PC-9 (cell line): Measurements from ENCODE around the gene VAMP3. TPM values are rescaled to one million over a fixed set of nuclear protein-coding genes. Genes with fewer than 3 reads are reported as not detected.

Experiments
- BruUV-seq: library from RNA; stranded (reverse); fragments of 400-500 nt; replicated peaks from 2 replicates; lab custom pipeline; 2021; lab: Mats Ljungman, UMichigan
- CTCF ChIA-PET: fragments of 300-600 bp; sonication (Branson Sonifier 250); formaldehyde crosslinking; loops from one replicate; lab custom pipeline; 2022; ENCODE audit warnings: antibody characterized with exemption; lab: Charles Lee
- POLR2A ChIA-PET: fragments of 300-600 bp; sonication (Branson Sonifier 250); formaldehyde crosslinking; loops from one replicate; lab custom pipeline; 2022; ENCODE audit warnings: antibody characterized with exemption; ENCODE audit not compliant: unreplicated experiment; lab: Charles Lee
- DNase-seq, 2 experiments: peaks; one replicate each; pipeline versions ENCODE4 v3.0.0 to v3.0.0-alpha.2; 2015 to 2022; ENCODE audit warnings: mixed read lengths in 1 of 2
- H2AFZ ChIP-seq: fragments of 200-600 bp; sonication (generic); 2 replicates; pipeline ENCODE4 v1.8.1; 2017; ENCODE audit warnings: antibody characterized with exemption
- H3F3A ChIP-seq: fragments of 200-600 bp; sonication (generic); 2 replicates; pipeline ENCODE4 v1.8.1; 2017; ENCODE audit warnings: antibody characterized with exemption, mild to moderate bottlenecking, low read depth; ENCODE audit not compliant: insufficient read depth
- H3K27ac ChIP-seq: fragments of 200-600 bp; sonication (generic); 2 replicates; pipeline ENCODE4 v1.6.1; 2016; ENCODE audit warnings: mixed run types
- H3K27me3 ChIP-seq: fragments of 200-600 bp; sonication (generic); 2 replicates; pipeline ENCODE4 v1.6.1; 2016; ENCODE audit warnings: low read depth, mixed run types; ENCODE audit not compliant: insufficient read depth
- H3K36me3 ChIP-seq: fragments of 200-600 bp; sonication (generic); 2 replicates; pipeline ENCODE4 v1.6.1; 2016; ENCODE audit warnings: low read depth, mixed run types
- H3K4me1 ChIP-seq: fragments of 200-600 bp; sonication (generic); replicated peaks from 2 replicates; pipeline ENCODE4 v1.6.1; 2016; ENCODE audit warnings: mixed run types; ENCODE audit not compliant: insufficient read depth
- H3K4me2 ChIP-seq: fragments of 200-600 bp; sonication (generic); 2 replicates; pipeline ENCODE4 v1.6.1; 2017; ENCODE audit warnings: mixed run types
- H3K4me3 ChIP-seq: fragments of 200-600 bp; sonication (generic); 2 replicates; pipeline ENCODE4 v1.6.1; 2016; ENCODE audit warnings: mixed run types
- H3K79me2 ChIP-seq: fragments of 200-600 bp; sonication (generic); 2 replicates; pipeline ENCODE4 v1.6.1; 2017; ENCODE audit warnings: low read depth, mixed run types
- H3K9me2 ChIP-seq: fragments of 200-600 bp; sonication (generic); 2 replicates; pipeline ENCODE4 v1.8.1; 2017; ENCODE audit warnings: mild to moderate bottlenecking; ENCODE audit not compliant: insufficient read depth
- H3K9me3 ChIP-seq: fragments of 200-600 bp; sonication (generic); 2 replicates; pipeline ENCODE4 v1.8.1; 2016; ENCODE audit warnings: low read depth; ENCODE audit not compliant: insufficient read depth
- H4K20me1 ChIP-seq: fragments of 200-600 bp; sonication (generic); 2 replicates; pipeline ENCODE4 v1.8.1; 2017; ENCODE audit not compliant: insufficient read depth
- CTCF ChIP-seq: fragments of 200-600 bp; sonication (generic); conservative IDR thresholded peaks from 2 replicates; pipeline ENCODE4 v1.6.1; 2017; ENCODE audit warnings: mixed run types, antibody characterized with exemption, mild to moderate bottlenecking, moderate library complexity
- EZH2 ChIP-seq: fragments of 200-600 bp; sonication (generic); IDR thresholded peaks from 2 replicates; pipeline ENCODE4 v1.8.0; 2017; ENCODE audit warnings: antibody characterized with exemption, low read depth
- intact Hi-C: fragments of 100-400 bp; cut with micrococcal nuclease; formaldehyde crosslinking; loops from one replicate; pipeline ENCODE4 v1.10.0; 2022; ENCODE audit not compliant: unreplicated experiment
- total RNA-seq: library from RNA; stranded (reverse); gene quantifications from 2 replicates; pipeline ENCODE4 v1.2.3, GENCODE V29; 2021

The VAMP3 gene
- total RNA-seq, 1 experiment from 2014 or later, result 78.6 TPM

GRCh38 chr1:7781923-7782495 is 10.9 kb downstream of the VAMP3 start:
- Histone ChIP-seq H2AFZ (no peak overlapping the region), H3K4me1 (no peaks in the 10 kb centered on the region), H3F3A (peaks cover 10% of the 10 kb centered on the region; the same call in 1 of the 2 replicates), H3K9me3 (no peaks in the 10 kb centered on the region), H3K27me3 (no peaks in the 10 kb centered on the region), H3K27ac (no peak overlapping the region), H3K79me2 (no peaks in the 10 kb centered on the region), H3K4me3 (no peak overlapping the region), H4K20me1 (no peaks in the 10 kb centered on the region), H3K4me2 (no peak overlapping the region), H3K9me2 (no peaks in the 10 kb centered on the region), H3K36me3 (no peaks in the 10 kb centered on the region)
- intact Hi-C loops, result no loop called here
- POLR2A ChIA-PET, result no interaction called here
- no TSS peak for BruUV-seq
- TF ChIP-seq EZH2 (no peak), CTCF (no peak)
- DNase-seq, result peak in 1 of 2 experiments; percentile 2
- CTCF ChIA-PET, result interaction anchor here (0.8 kb wide), 1 partner anchor 29 kb away, joined by 3 read pairs; no protein-coding TSS in a partner anchor

GRCh38 chr1:7783178-7783711 is 12.1 kb downstream of the VAMP3 start:
- H3K36me3 ChIP-seq, result 0 out of 2 replicates have a peak, but pooled peaks cover 3% of the 10 kb centered on the region
- DNase-seq, result peak; percentile 37 to 81
- H3K9me2 ChIP-seq, result no peaks in the 10 kb centered on the region
- H3K79me2 ChIP-seq, result no peaks in the 10 kb centered on the region
- no peak for TF ChIP-seq CTCF
- TF ChIP-seq EZH2, result no peak
- CTCF ChIA-PET, result no interaction called here
- H3K27ac ChIP-seq, result 0 out of 2 replicates have a peak overlapping the region, but pooled peaks have one; percentile 29
- H3K4me3 ChIP-seq, result peak overlapping the region; percentile 58
- POLR2A ChIA-PET, result interaction anchor here (0.8 kb wide), 1 partner anchor 1771 kb away, joined by 16 read pairs; no protein-coding TSS in a partner anchor
- peak overlapping the region; percentile 73 for H3K4me2 ChIP-seq
- BruUV-seq, result no TSS peak
- no peaks in the 10 kb centered on the region for H3K4me1 ChIP-seq
- no peaks in the 10 kb centered on the region for H3K27me3 ChIP-seq
- H4K20me1 ChIP-seq, result no peaks in the 10 kb centered on the region
- no peaks in the 10 kb centered on the region for H3K9me3 ChIP-seq
- peaks cover 10% of the 10 kb centered on the region; the same call in 1 of the 2 replicates for H3F3A ChIP-seq
- peak overlapping the region; percentile 85 for H2AFZ ChIP-seq
- intact Hi-C loops, result loop anchor here (1.0 kb wide), 1 partner anchor 178 kb away; the partner anchor contains the start of gene PARK7

GRCh38 chr1:7783826-7784491 is 12.9 kb downstream of the VAMP3 start, which contains the start of gene PER3:
Gene PER3 (plus strand): TSS chr1:7784291. CDS start chr1:7784878, 587 bp downstream.
- peak; percentile 84 to 99 for DNase-seq
- Histone ChIP-seq H3F3A (peaks cover 10% of the 10 kb centered on the region; the same call in 1 of the 2 replicates), H3K9me3 (no peaks in the 10 kb centered on the region), H3K27ac (peak within 1 kb of the TSS; percentile 39; the same call in 1 of the 2 replicates), H3K27me3 (no peaks in the 10 kb centered on the region), H3K9me2 (no peaks in the 10 kb centered on the region), H3K4me2 (peak within 1 kb of the TSS; percentile 74), H4K20me1 (no peaks in the 10 kb centered on the region), H3K4me3 (peak within 1 kb of the TSS; percentile 58), H3K79me2 (no peaks in the 10 kb centered on the region), H3K36me3 (0 out of 2 replicates have a peak, but pooled peaks cover 5% of the 10 kb centered on the region), H2AFZ (peak within 1 kb of the TSS; percentile 85), H3K4me1 (no peaks in the 10 kb centered on the region)
- POLR2A ChIA-PET, result interaction anchor here (0.8 kb wide), 1 partner anchor 1771 kb away, joined by 16 read pairs; no protein-coding TSS in a partner anchor
- TF ChIP-seq CTCF (no peak), EZH2 (no peak)
- CTCF ChIA-PET, result no interaction called here
- intact Hi-C loops, result loop anchor here (1.0 kb wide), 1 partner anchor 177 kb away; the partner anchor contains the start of gene PARK7
- BruUV-seq, result no TSS peak
